GM12878 (cell line): ENCODE results near the gene AFF1. TPM values are rescaled to one million over a fixed set of nuclear protein-coding genes. Genes with fewer than 3 reads are reported as not detected.

Source experiments
- BCL3 ChIP-seq: IDR thresholded peaks from 2 replicates; pipeline ENCODE4 v1.6.1; 2011; ENCODE audit warnings: borderline replicate concordance, low read depth, mild to moderate bottlenecking, moderate library complexity, low read length; ENCODE audit not compliant: insufficient read depth, poor library complexity, severe bottlenecking
- CBFB ChIP-seq: IDR thresholded peaks from 2 replicates; pipeline ENCODE4 v1.6.1; 2016; ENCODE audit warnings: antibody characterized with exemption, low read depth
- CHD2 ChIP-seq: IDR thresholded peaks from 2 replicates; pipeline ENCODE4 v1.6.1; 2011; ENCODE audit warnings: low read depth, low read length, improper control_type of control experiment, borderline replicate concordance
- EED ChIP-seq: sonication (generic); IDR thresholded peaks from 2 replicates; pipeline ENCODE4 v1.6.1; 2016; ENCODE audit warnings: antibody characterized with exemption, low read depth
- EZH2 ChIP-seq: IDR thresholded peaks from 2 replicates; pipeline ENCODE4 v1.6.1; 2012; ENCODE audit warnings: low read depth, mild to moderate bottlenecking, control low read depth, inconsistent platforms, low read length, borderline replicate concordance; ENCODE audit not compliant: control insufficient read depth
- PRDM15 ChIP-seq: fragments of 450-650 bp; formaldehyde crosslinking; IDR thresholded peaks from 2 replicates; pipeline ENCODE4 v1.4.0; 2020; ENCODE audit warnings: mild to moderate bottlenecking, moderate library complexity
- SMC3 ChIP-seq: IDR thresholded peaks from 2 replicates; pipeline ENCODE4 v1.6.1; 2011; ENCODE audit warnings: low read length, improper control_type of control experiment, borderline replicate concordance
- ZNF384 ChIP-seq: IDR thresholded peaks from 2 replicates; pipeline ENCODE4 v1.6.1; 2012; ENCODE audit warnings: low read depth, mild to moderate bottlenecking, low read length, improper control_type of control experiment, borderline replicate concordance
- polyA plus RNA-seq, 11 experiments: library from polyadenylated mRNA; depleted of rRNA in 4 of 11; unstranded in 6 of 11; stranded (reverse) in 5 of 11; fragments of >200 nt; fragmentation: Nextera tagmentation in 4 of 11; fragmentation: Illumina TruSeq in 1 of 11; extraction: Ambion mirVana in 4 of 11; extraction: Trizol in 1 of 11; gene quantifications; 1 replicate in 1 of 11; 2 replicates in 10 of 11; pipeline versions ENCODE4 v1.2.1 to v1.2.3, GENCODE V29; 2011 to 2016; ENCODE audit warnings: inconsistent platforms in 2 of 11, missing spikeins in 2 of 11, low read depth in 1 of 11
- total RNA-seq, 4 experiments: library from RNA; depleted of rRNA in 3 of 4; stranded (reverse); fragments of >200 nt in 3 of 4; fragmentation: Illumina TruSeq in 1 of 4; extraction: Trizol in 1 of 4; gene quantifications; 2 replicates each; pipeline versions ENCODE4 v1.2.1 to v1.2.3, GENCODE V29; 2013 to 2021

Gene AFF1
- total and polyA plus RNA-seq, 10 of the 15 experiments (the other 5 are each of a cell fraction or from before 2014, with no cell fraction given), result 3.5 to 56.1 (median 21.5) TPM

- no peak for TF ChIP-seq PRDM15
- TF ChIP-seq ZNF384, result no peak
- no peak for TF ChIP-seq BCL3
- TF ChIP-seq EED, result no peak
- no peak for TF ChIP-seq SMC3
- no peak for TF ChIP-seq CBFB
- no peak for TF ChIP-seq CHD2
- TF ChIP-seq EZH2, result no peak
- TF ChIP-seq, all 136 proteins: peak for 0
Measured at GRCh38 chr4:86968547-86968946, 33.7 kb downstream of the AFF1 start (continued).
